Endothelial cell of umbilical vein (primary cell): ENCODE measurements around the gene ZNF385D. TPM values are rescaled to one million over a fixed set of nuclear protein-coding genes. Genes with fewer than 3 reads are reported as not detected.

ENCODE experiments used
- BruUV-seq: library from RNA; stranded (reverse); fragments of 400-500 nt; replicated peaks from 2 replicates; lab custom pipeline; 2021; lab: Mats Ljungman, UMichigan
- CTCF ChIA-PET: fragments of 300-600, 350-600 bp; sonication (Branson Sonifier 250); formaldehyde crosslinking; loops from one replicate; lab custom pipeline; 2021; ENCODE audit warnings: antibody characterized with exemption, inconsistent platforms; lab: Charles Lee
- POLR2A ChIA-PET: fragments of 300-600, 350-600 bp; sonication (Branson Sonifier 250); formaldehyde crosslinking; loops from one replicate; lab custom pipeline; 2021; ENCODE audit warnings: antibody characterized with exemption, inconsistent platforms; lab: Charles Lee
- DNase-seq: peaks from one replicate; pipeline ENCODE4 v3.0.0-alpha.2; 2011; ENCODE audit warnings: low read depth, low spot score
- FAIRE-seq: peaks from 2 replicates; lab custom pipeline; 2011; peaks lifted over from hg19 to GRCh38; lab: Jason Lieb, UNC
- H2AFZ ChIP-seq: 2 replicates; pipeline ENCODE4 v1.6.0; 2012; ENCODE audit warnings: low read depth, low read length, control low read depth, inconsistent platforms
- H3K27ac ChIP-seq: 2 replicates; pipeline ENCODE4 v1.5.1; 2011; ENCODE audit warnings: low read depth, mild to moderate bottlenecking, control low read depth, low read length, moderate library complexity; ENCODE audit not compliant: insufficient read depth
- H3K27me3 ChIP-seq, 2 experiments: 2 replicates each; pipeline versions ENCODE4 v1.6.0 to v1.6.1; 2011; ENCODE audit warnings: low read length in 2 of 2, mixed read lengths in 1 of 2; ENCODE audit not compliant: control insufficient read depth in 2 of 2, insufficient read depth in 2 of 2
- H3K36me3 ChIP-seq, 2 experiments: 2 replicates in 1 of 2; 3 replicates in 1 of 2; pipeline ENCODE4 v1.5.1; 2011; ENCODE audit warnings: low read length in 2 of 2, mild to moderate bottlenecking in 1 of 2, moderate library complexity in 1 of 2; ENCODE audit not compliant: control insufficient read depth in 2 of 2, insufficient read depth in 2 of 2; ENCODE audit errors: extremely low read depth in 1 of 2
- H3K4me1 ChIP-seq: 3 replicates; pipeline ENCODE4 v1.5.1; 2011; ENCODE audit warnings: mild to moderate bottlenecking, low read length; ENCODE audit not compliant: control insufficient read depth, insufficient read depth; ENCODE audit errors: extremely low read depth
- H3K4me2 ChIP-seq: 2 replicates; pipeline ENCODE4 v1.6.1; 2011; ENCODE audit warnings: low read length, control low read depth, mixed read lengths; ENCODE audit not compliant: insufficient read depth
- H3K4me3 ChIP-seq, 3 experiments: fragments of 200-600 bp in 1 of 3; sonication (generic), shearing (Covaris generic) in 1 of 3; replicated peaks in 1 of 3; 2 replicates each; pipeline ENCODE4 v1.5.1; 2011 to 2016; ENCODE audit warnings: control low read depth in 3 of 3, low read length in 3 of 3, mild to moderate bottlenecking in 2 of 3, inconsistent platforms in 1 of 3, low read depth in 1 of 3, moderate library complexity in 1 of 3; ENCODE audit not compliant: insufficient read depth in 1 of 3
- H3K79me2 ChIP-seq: 2 replicates; pipeline ENCODE4 v1.6.0; 2012; ENCODE audit warnings: low read length, inconsistent platforms; ENCODE audit not compliant: control insufficient read depth, insufficient read depth
- H3K9ac ChIP-seq: replicated peaks from 2 replicates; pipeline ENCODE3; 2011; ENCODE audit warnings: low read length, control low read depth; ENCODE audit not compliant: insufficient read depth; ENCODE audit errors: extremely low read depth
- H3K9me1 ChIP-seq: replicated peaks from 3 replicates; pipeline ENCODE4 v1.6.0; 2011; ENCODE audit warnings: mild to moderate bottlenecking, low read length; ENCODE audit not compliant: control insufficient read depth, insufficient read depth; ENCODE audit errors: extremely low read depth
- H3K9me3 ChIP-seq: replicated peaks from 2 replicates; pipeline ENCODE4 v1.5.1; 2012; ENCODE audit warnings: low read length, inconsistent platforms; ENCODE audit not compliant: control insufficient read depth, insufficient read depth
- H4K20me1 ChIP-seq: replicated peaks from 2 replicates; pipeline ENCODE3; 2011; ENCODE audit warnings: mild to moderate bottlenecking, low read length; ENCODE audit not compliant: control insufficient read depth, insufficient read depth; ENCODE audit errors: extremely low read depth
- EZH2 ChIP-seq: IDR thresholded peaks from 2 replicates; pipeline ENCODE4 v1.6.1; 2012; ENCODE audit warnings: borderline replicate concordance, low read depth, mild to moderate bottlenecking, moderate library complexity, low read length, inconsistent platforms; ENCODE audit not compliant: severe bottlenecking
- FOS ChIP-seq: IDR thresholded peaks from 2 replicates; pipeline ENCODE4 v1.6.1; 2011; ENCODE audit warnings: mild to moderate bottlenecking, low read length, moderate library complexity, borderline replicate concordance; ENCODE audit not compliant: insufficient read depth
- GATA2 ChIP-seq: IDR thresholded peaks from 2 replicates; pipeline ENCODE4 v1.7.0; 2011; ENCODE audit warnings: low read depth, mild to moderate bottlenecking, moderate library complexity, mixed read lengths, low read length; ENCODE audit not compliant: insufficient read length, insufficient read depth
- JUN ChIP-seq: IDR thresholded peaks from 2 replicates; pipeline ENCODE4 v1.6.1; 2011; ENCODE audit warnings: borderline replicate concordance, low read depth; ENCODE audit not compliant: insufficient read length, insufficient read depth
- MYC ChIP-seq: IDR thresholded peaks from one replicate; pipeline ENCODE4 v1.6.1; 2011; ENCODE audit warnings: mild to moderate bottlenecking, low read depth, low read length
- POLR2A ChIP-seq: IDR thresholded peaks from 2 replicates; pipeline ENCODE4 v1.6.1; 2012; ENCODE audit warnings: low read depth, mild to moderate bottlenecking, control low read depth, low read length
- POLR2AphosphoS5 ChIP-seq: IDR thresholded peaks from 2 replicates; pipeline ENCODE4 v1.6.1; 2012; ENCODE audit warnings: low read depth, mild to moderate bottlenecking, control low read depth, low read length, moderate library complexity; ENCODE audit not compliant: insufficient read depth
- dilution Hi-C: fragments of 300-500 bp; cut with MboI; formaldehyde crosslinking; loops from one replicate; pipeline ENCODE4 v1.15.0; 2019; ENCODE audit warnings: low sequenced_read_pairs; ENCODE audit not compliant: extremely low pct_ligation_motif_present
- intact Hi-C: fragments of 100-400 bp; cut with micrococcal nuclease; formaldehyde crosslinking; loops from one replicate; pipeline ENCODE4 v1.10.0; 2022
- polyA plus RNA-seq, 4 experiments: library from polyadenylated mRNA; depleted of rRNA in 3 of 4; stranded (reverse) in 3 of 4; unstranded in 1 of 4; fragments of >200 nt; gene quantifications; 2 replicates each; pipeline versions ENCODE4 v1.2.1 to v1.2.3, GENCODE V29; 2011 to 2012; ENCODE audit warnings: missing spikeins in 1 of 4
- total RNA-seq: library from RNA; stranded (reverse); gene quantifications from 2 replicates; pipeline ENCODE4 v1.2.3, GENCODE V29; 2021
- TF ChIP-seq, protein P1 (sequence below): IDR thresholded peaks from 2 replicates; pipeline ENCODE4 v1.6.1; 2011; ENCODE audit not compliant: insufficient read depth, insufficient read length
- TF ChIP-seq, protein P2 (sequence below), 2 donors: IDR thresholded peaks; 1 replicate in 1 of 2; 2 replicates in 1 of 2; pipeline ENCODE4 v1.5.1; 2011; ENCODE audit warnings: low read length in 2 of 2, mild to moderate bottlenecking in 2 of 2, moderate library complexity in 2 of 2, control low read depth in 1 of 2, inconsistent platforms in 1 of 2, low read depth in 1 of 2; ENCODE audit not compliant: insufficient read depth in 1 of 2; ENCODE audit errors: extremely low read depth in 1 of 2

Gene ZNF385D
- total and polyA plus RNA-seq, 2 donors (not counting 3 experiments of a cell fraction or from before 2014, with no cell fraction given) = not detected

DNA sequence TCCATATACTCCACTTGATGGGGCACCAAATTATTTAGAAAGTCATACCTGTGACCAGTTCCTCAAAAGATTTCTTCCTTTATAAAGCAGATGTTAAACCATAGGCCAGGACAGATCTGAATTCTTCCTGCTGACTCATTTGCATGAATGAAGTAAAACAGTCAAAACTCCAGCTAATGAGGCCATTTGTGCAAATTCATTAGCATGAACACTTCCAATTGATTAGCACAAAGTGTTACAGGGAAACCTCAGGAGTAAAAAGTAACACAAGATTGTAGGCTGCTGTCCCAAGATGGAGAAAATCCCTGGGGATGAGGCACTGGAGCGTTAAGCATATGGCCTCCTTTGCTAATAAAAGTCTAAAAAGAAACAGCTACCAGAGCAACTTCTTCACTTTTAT is 149.8 kb downstream of the ZNF385D start:
- TF ChIP-seq POLR2AphosphoS5 = no peak
- TF ChIP-seq, protein P1, sequence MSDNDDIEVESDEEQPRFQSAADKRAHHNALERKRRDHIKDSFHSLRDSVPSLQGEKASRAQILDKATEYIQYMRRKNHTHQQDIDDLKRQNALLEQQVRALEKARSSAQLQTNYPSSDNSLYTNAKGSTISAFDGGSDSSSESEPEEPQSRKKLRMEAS = no peak
- no peak for TF ChIP-seq EZH2
- TF ChIP-seq POLR2A = no peak
- no peak for TF ChIP-seq MYC
- no peak for TF ChIP-seq GATA2
- no peak for TF ChIP-seq JUN
- TF ChIP-seq, protein P2, sequence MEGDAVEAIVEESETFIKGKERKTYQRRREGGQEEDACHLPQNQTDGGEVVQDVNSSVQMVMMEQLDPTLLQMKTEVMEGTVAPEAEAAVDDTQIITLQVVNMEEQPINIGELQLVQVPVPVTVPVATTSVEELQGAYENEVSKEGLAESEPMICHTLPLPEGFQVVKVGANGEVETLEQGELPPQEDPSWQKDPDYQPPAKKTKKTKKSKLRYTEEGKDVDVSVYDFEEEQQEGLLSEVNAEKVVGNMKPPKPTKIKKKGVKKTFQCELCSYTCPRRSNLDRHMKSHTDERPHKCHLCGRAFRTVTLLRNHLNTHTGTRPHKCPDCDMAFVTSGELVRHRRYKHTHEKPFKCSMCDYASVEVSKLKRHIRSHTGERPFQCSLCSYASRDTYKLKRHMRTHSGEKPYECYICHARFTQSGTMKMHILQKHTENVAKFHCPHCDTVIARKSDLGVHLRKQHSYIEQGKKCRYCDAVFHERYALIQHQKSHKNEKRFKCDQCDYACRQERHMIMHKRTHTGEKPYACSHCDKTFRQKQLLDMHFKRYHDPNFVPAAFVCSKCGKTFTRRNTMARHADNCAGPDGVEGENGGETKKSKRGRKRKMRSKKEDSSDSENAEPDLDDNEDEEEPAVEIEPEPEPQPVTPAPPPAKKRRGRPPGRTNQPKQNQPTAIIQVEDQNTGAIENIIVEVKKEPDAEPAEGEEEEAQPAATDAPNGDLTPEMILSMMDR (IDR thresholded peaks at IDR 0.05; ENCODE audit: extremely low read depth in 1 of 2, insufficient read depth in 1 of 2, low read depth in 1 of 2, low read length in 2 of 2) = no peak
- TF ChIP-seq FOS = no peak
- FAIRE-seq (no peak), DNase-seq (no peak)
- Histone ChIP-seq H3K4me1 (no peaks in the 10 kb centered on the region), H3K4me2 (no peak overlapping the region), H2AFZ (no peak overlapping the region), H3K9me3 (no peaks in the 10 kb centered on the region), H3K4me3 (no peak overlapping the region), H3K36me3 (no peaks in the 10 kb centered on the region), H3K9ac (no peak overlapping the region), H4K20me1 (no peaks in the 10 kb centered on the region), H3K9me1 (no peaks in the 10 kb centered on the region), H3K27me3 (no peaks in the 10 kb centered on the region), H3K27ac (no peak overlapping the region), H3K79me2 (no peaks in the 10 kb centered on the region)
- ChIA-PET CTCF (no interaction called here), POLR2A (no interaction called here)
- intact Hi-C loops (no loop called here), dilution Hi-C loops (no loop called here)
- no TSS peak for BruUV-seq
